ENCODE measurements around the gene CYP2S1.
"Not testable (repeated sequence)": the region's sequence is repeated elsewhere in the genome, so short reads cannot be mapped to it uniquely, and the experiment has no call there.

The CYP2S1 gene

GRCh38 chr19:41192574-41193429 is at the start of gene CYP2S1:
CYP2S1 (plus strand) TSS chr19:41193219; CDS start chr19:41193265, 46 bp downstream.
- no peak for DNase-seq

- peak; percentile 89 for DNase-seq
These were observed 48.6 kb upstream of the CYP2S1 start for GRCh38 chr19:41144403-41144802.

- no peak for DNase-seq
These were observed 43.2 kb upstream of the CYP2S1 start for GRCh38 chr19:41149831-41150230.

- not testable (repeated sequence) for DNase-seq
These were observed 42.0 kb upstream of the CYP2S1 start for GRCh38 chr19:41150986-41151385.

- no peak for DNase-seq
These were observed 39.0 kb upstream of the CYP2S1 start for GRCh38 chr19:41154060-41154459.

GRCh38 chr19:41156207-41156606 is 36.8 kb upstream of the CYP2S1 start:
- DNase-seq = no peak

GRCh38 chr19:41159881-41160280 is 33.1 kb upstream of the CYP2S1 start:
- no peak for DNase-seq

- no peak for DNase-seq
These were observed 31.1 kb upstream of the CYP2S1 start for GRCh38 chr19:41161903-41162302.

- DNase-seq = no peak
These were observed 25.8 kb upstream of the CYP2S1 start for GRCh38 chr19:41166944-41167804.

GRCh38 chr19:41172297-41173164 is 20.5 kb upstream of the CYP2S1 start:
- no peak for DNase-seq

GRCh38 chr19:41174297-41174928 is 18.6 kb upstream of the CYP2S1 start:
- no peak for DNase-seq

GRCh38 chr19:41175801-41176777 is 16.9 kb upstream of the CYP2S1 start:
- DNase-seq = peak; percentile 50

GRCh38 chr19:41180173-41180572 is 12.8 kb upstream of the CYP2S1 start:
- DNase-seq = not testable (repeated sequence)

- DNase-seq = no peak
These were observed 5.8 kb upstream of the CYP2S1 start for GRCh38 chr19:41186971-41187883.

GRCh38 chr19:41187884-41188279 is 5.1 kb upstream of the CYP2S1 start:
- no peak for DNase-seq

- no peak for DNase-seq
These were observed 3.5 kb upstream of the CYP2S1 start for GRCh38 chr19:41189425-41190065.

GRCh38 chr19:41193430-41194156 is 574 bp downstream of the CYP2S1 start:
- DNase-seq = no peak

GRCh38 chr19:41194157-41194552 is 1.1 kb downstream of the CYP2S1 start:
- DNase-seq = no peak
